Testis (tissue), 3 donors: Measurements from ENCODE around the gene ORM1. TPM values are rescaled to one million over a fixed set of nuclear protein-coding genes. Genes with fewer than 3 reads are reported as not detected.

Source experiments
- DNase-seq: peaks from one replicate; pipeline ENCODE4 v3.0.0-alpha.2; 2019
- H3K27ac ChIP-seq, 2 donors: fragments of 200-600 bp; sonication (generic); one replicate each; pipeline ENCODE4 v1.5.1; 2019
- H3K27me3 ChIP-seq: fragments of 200-600 bp; sonication (generic); one replicate; pipeline ENCODE4 v1.5.1; 2019
- H3K36me3 ChIP-seq: fragments of 200-600 bp; sonication (generic); one replicate; pipeline ENCODE4 v1.5.1; 2017; ENCODE audit warnings: low read depth; ENCODE audit errors: missing control alignments
- H3K4me1 ChIP-seq: fragments of 200-600 bp; sonication (generic); one replicate; pipeline ENCODE4 v1.5.1; 2019
- H3K4me3 ChIP-seq, 2 donors: fragments of 200-600 bp; sonication (generic); one replicate each; pipeline ENCODE4 v1.5.1; 2017 to 2019
- H3K9me3 ChIP-seq: fragments of 200-600 bp; sonication (generic); one replicate; pipeline ENCODE4 v1.5.1; 2017
- CTCF ChIP-seq, 3 experiments: fragments of 450-650 bp in 2 of 3; fragments of 200-600 bp in 1 of 3; sonication (generic) in 1 of 3; IDR thresholded peaks; one replicate each; pipeline ENCODE4 v1.5.1; 2016 to 2019; ENCODE audit warnings: antibody characterized with exemption in 3 of 3, mild to moderate bottlenecking in 2 of 3, moderate library complexity in 1 of 3
- POLR2A ChIP-seq: fragments of 450-650 bp; IDR thresholded peaks from one replicate; pipeline ENCODE4 v1.6.1; 2017; ENCODE audit warnings: antibody characterized with exemption, mild to moderate bottlenecking, moderate library complexity
- WGBS, 2 donors: methylation state at CpG; one replicate each; pipeline ENCODE4 v1.1.5; 2018; 5-methylcytosine and 5-hydroxymethylcytosine counted together
- intact Hi-C: fragments of 100-400 bp; cut with DNase I; formaldehyde crosslinking; loops from one replicate; pipeline ENCODE4 v1.15.1; 2023; ENCODE audit warnings: low total_unique reads
- polyA plus RNA-seq: library from polyadenylated mRNA; stranded (reverse); fragments of 350-450 nt; fragmentation: Illumina TruSeq; extraction: RNeasy Lipid Tissue Mini Kit (QIAGEN cat#74804); gene quantifications from one replicate; pipeline ENCODE4 v1.2.3, GENCODE V29; 2014; ENCODE audit warnings: low read depth, low replicate concordance; ENCODE audit not compliant: insufficient read depth
- total RNA-seq, 2 donors: library from RNA; depleted of rRNA; stranded (reverse); fragments of >200 nt; gene quantifications; one replicate each; pipeline ENCODE4 v1.2.3, GENCODE V29; 2016

Gene ORM1
- total and polyA plus RNA-seq, 3 donors from 2014 or later: 1.6 TPM; not detected in 2

GRCh38 chr9:114303571-114303970 is 19.3 kb upstream of the ORM1 start:
- Histone ChIP-seq H3K9me3 (no peaks in the 10 kb centered on the region), H3K36me3 (no peaks in the 10 kb centered on the region), H3K27me3 (no peaks in the 10 kb centered on the region), H3K4me1 (peaks cover 8% of the 10 kb centered on the region), H3K4me3 (no peak overlapping the region), H3K27ac (no peak overlapping the region)
- intact Hi-C loops: no loop called here
- TF ChIP-seq CTCF (IDR thresholded peaks at IDR 0.05) (no peak), POLR2A (no peak)
- DNase-seq: peak; percentile 3
- WGBS, 2 donors: 71 to 79% methylated on average over 5 of the region's 5 CpGs

- intact Hi-C loops: no loop called here
- Histone ChIP-seq H3K36me3 (no peaks in the 10 kb centered on the region), H3K4me1 (peaks cover 8% of the 10 kb centered on the region), H3K4me3 (no peak overlapping the region), H3K9me3 (no peaks in the 10 kb centered on the region), H3K27ac (no peak overlapping the region), H3K27me3 (no peaks in the 10 kb centered on the region)
- WGBS, 2 donors: 89 to 91% methylated on average over 4 of the region's 4 CpGs
- TF ChIP-seq CTCF (IDR thresholded peaks at IDR 0.05) (no peak), POLR2A (no peak)
- DNase-seq: peak; percentile 7
These were observed 18.9 kb upstream of the ORM1 start for GRCh38 chr9:114303977-114304376.

- TF ChIP-seq CTCF (IDR thresholded peaks at IDR 0.05): no peak
- no peak for TF ChIP-seq POLR2A
- Histone ChIP-seq H3K27ac (no peak overlapping the region), H3K27me3 (no peaks in the 10 kb centered on the region), H3K4me1 (peaks cover 8% of the 10 kb centered on the region), H3K36me3 (no peaks in the 10 kb centered on the region), H3K4me3 (no peak overlapping the region), H3K9me3 (no peaks in the 10 kb centered on the region)
- WGBS, 2 donors: 78 to 86% methylated on average over 3 to 10 of the region's 10 CpGs
- DNase-seq: peak; percentile 11
- intact Hi-C loops: no loop called here
These were observed 18.3 kb upstream of the ORM1 start for GRCh38 chr9:114304416-114305188.

DNA sequence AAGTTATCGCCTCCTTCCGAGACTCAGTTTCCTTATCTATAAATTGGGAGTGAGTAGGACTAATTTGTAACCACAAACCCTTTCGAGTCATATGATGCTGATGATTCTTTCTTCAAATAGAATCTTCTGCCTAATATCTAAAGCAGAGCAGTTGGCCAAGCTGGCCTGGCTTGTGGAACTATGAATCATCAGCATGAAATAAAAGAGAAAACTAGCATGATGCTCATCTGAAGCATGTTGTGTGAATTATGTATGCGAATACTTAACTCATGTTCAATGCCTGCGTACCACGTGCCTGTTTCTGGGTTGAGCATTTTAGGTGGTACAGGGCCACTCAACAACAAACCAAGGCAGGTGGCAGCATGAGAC is 15.0 kb upstream of the ORM1 start:
- Histone ChIP-seq H3K9me3 (no peaks in the 10 kb centered on the region), H3K4me3 (no peak overlapping the region), H3K4me1 (peaks cover 8% of the 10 kb centered on the region), H3K27me3 (no peaks in the 10 kb centered on the region), H3K36me3 (no peaks in the 10 kb centered on the region), H3K27ac (no peak overlapping the region)
- TF ChIP-seq CTCF (IDR thresholded peaks at IDR 0.05) (no peak), POLR2A (no peak)
- intact Hi-C loops: no loop called here
- DNase-seq: peak; percentile 7
- WGBS, 2 donors: 88 to 91% methylated on average over 6 of the region's 6 CpGs
